Kidney epithelial cell (primary cell): ENCODE results near the gene SLC39A9. TPM values are rescaled to one million over a fixed set of nuclear protein-coding genes. Genes with fewer than 3 reads are reported as not detected.
"Not testable (repeated sequence)": the region's sequence is repeated elsewhere in the genome, so short reads cannot be mapped to it uniquely, and the experiment has no call there.

Experiments
- DNase-seq: peaks from one replicate; pipeline ENCODE4 v3.0.0-alpha.2; 2010; ENCODE audit warnings: low read depth
- H3K27me3 ChIP-seq: 2 replicates; pipeline ENCODE4 v1.6.0; 2011; ENCODE audit warnings: low read length; ENCODE audit not compliant: control insufficient read depth, insufficient read depth
- H3K36me3 ChIP-seq: 2 replicates; pipeline ENCODE4 v1.5.1; 2011; ENCODE audit warnings: low read length; ENCODE audit not compliant: control insufficient read depth, insufficient read depth
- H3K4me3 ChIP-seq: 2 replicates; pipeline ENCODE4 v1.5.1; 2011; ENCODE audit warnings: low read depth, mild to moderate bottlenecking, control low read depth, low read length
- CTCF ChIP-seq: IDR thresholded peaks from 2 replicates; pipeline ENCODE4 v1.5.1; 2011; ENCODE audit warnings: mild to moderate bottlenecking, moderate library complexity, low read length, control low read depth, inconsistent platforms; ENCODE audit not compliant: insufficient read depth, poor library complexity, severe bottlenecking
- total RNA-seq: library from RNA; depleted of rRNA; stranded (reverse); fragments of >200 nt; gene quantifications from 2 replicates; pipeline ENCODE4 v1.2.3, GENCODE V29; 2015

SLC39A9 gene
- total RNA-seq, 1 donor from 2014 or later: 82.8 TPM

GRCh38 chr14:69493038-69493437 is 94.5 kb downstream of the SLC39A9 start:
- DNase-seq: no peak
- TF ChIP-seq CTCF: no peak
- peaks cover 11% of the 10 kb centered on the region for H3K27me3 ChIP-seq
- no peak overlapping the region for H3K4me3 ChIP-seq
- H3K36me3 ChIP-seq: no peaks in the 10 kb centered on the region

GRCh38 chr14:69493791-69494190 is 95.3 kb downstream of the SLC39A9 start:
- no peak for TF ChIP-seq CTCF
- Histone ChIP-seq H3K4me3 (no peak overlapping the region), H3K36me3 (no peaks in the 10 kb centered on the region), H3K27me3 (peaks cover 10% of the 10 kb centered on the region)
- no peak for DNase-seq

- H3K4me3 ChIP-seq: no peak overlapping the region
- H3K36me3 ChIP-seq: no peaks in the 10 kb centered on the region
These were observed 96.9 kb downstream of the SLC39A9 start for GRCh38 chr14:69495341-69495921.

GRCh38 chr14:69497866-69498265 is 99.4 kb downstream of the SLC39A9 start:
- H3K4me3 ChIP-seq, DNase-seq, H3K36me3 ChIP-seq: not testable (repeated sequence)
- H3K27me3 ChIP-seq: peaks cover 25% of the 10 kb centered on the region

More at GRCh38 chr14:69495341-69495921, 96.9 kb downstream of the SLC39A9 start:
- DNase-seq: no peak
- H3K27me3 ChIP-seq: peaks cover 12% of the 10 kb centered on the region
- no peak for TF ChIP-seq CTCF

GRCh38 chr14:69498286-69498685 is 99.8 kb downstream of the SLC39A9 start:
- not testable (repeated sequence) for DNase-seq, H3K36me3 ChIP-seq, H3K4me3 ChIP-seq
- H3K27me3 ChIP-seq: peaks cover 27% of the 10 kb centered on the region

- TF ChIP-seq CTCF: no peak
- DNase-seq: no peak
- no peak overlapping the region for H3K4me3 ChIP-seq
These were observed 100.9 kb downstream of the SLC39A9 start for GRCh38 chr14:69499436-69499835.

GRCh38 chr14:69500096-69500495 is 101.6 kb downstream of the SLC39A9 start:
- H3K36me3 ChIP-seq: no peaks in the 10 kb centered on the region
- DNase-seq: no peak
- no peak for TF ChIP-seq CTCF

More at GRCh38 chr14:69499436-69499835, 100.9 kb downstream of the SLC39A9 start:
- Histone ChIP-seq H3K27me3 (peaks cover 27% of the 10 kb centered on the region), H3K36me3 (no peaks in the 10 kb centered on the region)

More at GRCh38 chr14:69500096-69500495, 101.6 kb downstream of the SLC39A9 start:
- Histone ChIP-seq H3K27me3 (peaks cover 25% of the 10 kb centered on the region), H3K4me3 (no peak overlapping the region)
